IMR-90 (cell line): ENCODE results near the gene SFTPB. TPM values are rescaled to one million over a fixed set of nuclear protein-coding genes. Genes with fewer than 3 reads are reported as not detected.
"Not testable (repeated sequence)": the region's sequence is repeated elsewhere in the genome, so short reads cannot be mapped to it uniquely, and the experiment has no call there.

ENCODE experiments used
- ATAC-seq: fragments of 200-7000 bp; cut with Tn5 transposase; 2 replicates; pipeline ENCODE4 v1.9.1; 2020; ENCODE audit warnings: low read depth, mild to moderate bottlenecking, moderate library complexity
- BruUV-seq: library from RNA; stranded (reverse); fragments of 400-500 nt; replicated peaks from 2 replicates; lab custom pipeline; 2021; lab: Mats Ljungman, UMichigan
- CTCF ChIA-PET: fragments of 300-600 bp; formaldehyde crosslinking; extraction: SDS; loops from one replicate; lab custom pipeline; 2021; ENCODE audit warnings: antibody characterized with exemption; lab: Yijun Ruan, JAX
- POLR2A ChIA-PET: fragments of 300-600 bp; sonication (Branson Sonifier 250); formaldehyde crosslinking; loops from one replicate; lab custom pipeline; 2022; ENCODE audit warnings: antibody characterized with exemption; ENCODE audit not compliant: unreplicated experiment; lab: Charles Lee
- DNase-seq: peaks from one replicate; pipeline ENCODE4 v3.0.0; 2013
- H2AFZ ChIP-seq: replicated peaks from 2 replicates; pipeline ENCODE3; 2013; ENCODE audit warnings: low read length, mild to moderate bottlenecking; ENCODE audit not compliant: poor library complexity
- H2AK5ac ChIP-seq: 2 replicates; pipeline ENCODE4 v1.6.1; 2013; ENCODE audit warnings: low read depth, low read length, inconsistent platforms
- H2AK9ac ChIP-seq: replicated peaks from 2 replicates; pipeline ENCODE3; 2013; ENCODE audit warnings: mild to moderate bottlenecking, low read depth, low read length, moderate library complexity; ENCODE audit not compliant: poor library complexity
- H2BK120ac ChIP-seq: 2 replicates; pipeline ENCODE4 v1.6.1; 2013; ENCODE audit warnings: low read depth, low read length, inconsistent platforms
- H2BK15ac ChIP-seq: 3 replicates; pipeline ENCODE4 v1.6.1; 2013; ENCODE audit warnings: low read depth, low read length, inconsistent platforms
- H2BK20ac ChIP-seq: 2 replicates; pipeline ENCODE4 v1.6.1; 2013; ENCODE audit warnings: low read depth, mild to moderate bottlenecking, inconsistent platforms, low read length, moderate library complexity
- H2BK5ac ChIP-seq: 2 replicates; pipeline ENCODE4 v1.6.1; 2013; ENCODE audit warnings: mild to moderate bottlenecking, low read depth, low read length, inconsistent platforms; ENCODE audit not compliant: poor library complexity, severe bottlenecking
- H3K14ac ChIP-seq: replicated peaks from 2 replicates; pipeline ENCODE4 v1.6.1; 2013; ENCODE audit warnings: low read depth, low read length, inconsistent platforms
- H3K18ac ChIP-seq: 2 replicates; pipeline ENCODE4 v1.6.1; 2013; ENCODE audit warnings: low read depth, low read length, control low read depth
- H3K23ac ChIP-seq: 2 replicates; pipeline ENCODE4 v1.6.1; 2013; ENCODE audit warnings: low read depth, low read length, inconsistent platforms
- H3K27ac ChIP-seq: 2 replicates; pipeline ENCODE4 v1.5.1; 2013; ENCODE audit warnings: mild to moderate bottlenecking, control low read depth, low read length; ENCODE audit not compliant: insufficient read depth
- H3K27me3 ChIP-seq: 2 replicates; pipeline ENCODE4 v1.6.1; 2013; ENCODE audit warnings: low read length; ENCODE audit not compliant: control insufficient read depth, insufficient read depth
- H3K36me3 ChIP-seq: 2 replicates; pipeline ENCODE4 v1.6.1; 2013; ENCODE audit warnings: low read length, mixed read lengths; ENCODE audit not compliant: control insufficient read depth, insufficient read depth
- H3K4ac ChIP-seq: 2 replicates; pipeline ENCODE4 v1.6.1; 2013; ENCODE audit warnings: low read depth, low read length, inconsistent platforms
- H3K4me1 ChIP-seq: 2 replicates; pipeline ENCODE4 v1.6.1; 2013; ENCODE audit warnings: low read length, mixed read lengths; ENCODE audit not compliant: control insufficient read depth, insufficient read depth
- H3K4me2 ChIP-seq: 2 replicates; pipeline ENCODE4 v1.6.1; 2013; ENCODE audit warnings: low read depth, mild to moderate bottlenecking, control low read depth, low read length, moderate library complexity
- H3K4me3 ChIP-seq: 2 replicates; pipeline ENCODE4 v1.5.1; 2013; ENCODE audit warnings: low read depth, mild to moderate bottlenecking, control low read depth, low read length, moderate library complexity; ENCODE audit not compliant: insufficient read depth
- H3K56ac ChIP-seq: 2 replicates; pipeline ENCODE4 v1.6.1; 2013; ENCODE audit warnings: low read length, inconsistent platforms; ENCODE audit not compliant: insufficient read depth; ENCODE audit errors: extremely low read depth
- H3K79me1 ChIP-seq, 2 experiments: 2 replicates each; pipeline ENCODE4 v1.6.1; 2013; ENCODE audit warnings: low read length in 2 of 2, inconsistent platforms in 1 of 2, low read depth in 1 of 2
- H3K9ac ChIP-seq: 2 replicates; pipeline ENCODE4 v1.6.1; 2013; ENCODE audit warnings: low read depth, low read length, control low read depth
- H3K9me1 ChIP-seq: 2 replicates; pipeline ENCODE4 v1.6.1; 2013; ENCODE audit warnings: low read length, inconsistent platforms; ENCODE audit not compliant: insufficient read depth
- H3K9me3 ChIP-seq: 2 replicates; pipeline ENCODE4 v1.6.1; 2013; ENCODE audit warnings: low read length; ENCODE audit not compliant: control insufficient read depth, insufficient read depth
- H4K20me1 ChIP-seq: 2 replicates; pipeline ENCODE4 v1.6.1; 2013; ENCODE audit warnings: low read length, inconsistent platforms; ENCODE audit not compliant: insufficient read depth
- H4K5ac ChIP-seq: 2 replicates; pipeline ENCODE4 v1.6.1; 2013; ENCODE audit warnings: mild to moderate bottlenecking, low read depth, low read length, control low read depth
- H4K8ac ChIP-seq, 2 experiments: 2 replicates each; pipeline ENCODE4 v1.6.1; 2013; ENCODE audit warnings: low read depth in 2 of 2, low read length in 2 of 2, control low read depth in 1 of 2, inconsistent platforms in 1 of 2
- H4K91ac ChIP-seq: 2 replicates; pipeline ENCODE4 v1.6.1; 2013; ENCODE audit warnings: low read depth, low read length, inconsistent platforms; ENCODE audit not compliant: insufficient read depth
- WGBS, 2 experiments: methylation state at CpG; one replicate each; pipeline versions ENCODE4 v1.1.5 to v1.1.7; 2013; ENCODE audit warnings: missing lambda C conversion rate in 2 of 2; ENCODE audit not compliant: insufficient read length in 1 of 2; ENCODE audit errors: extremely low coverage in 2 of 2; 5-methylcytosine and 5-hydroxymethylcytosine counted together
- dilution Hi-C: fragments of 300-500 bp; cut with HindIII; formaldehyde crosslinking; loops from one replicate; pipeline ENCODE4 v1.14.3; 2018; ENCODE audit warnings: low sequenced_read_pairs; ENCODE audit not compliant: unreplicated experiment
- in situ Hi-C: fragments of 300-500 bp; cut with MboI; formaldehyde crosslinking; loops from 3 replicates; pipeline ENCODE4 v1.14.3; 2019; ENCODE audit warnings: low sequenced_read_pairs, inconsistent platforms, mixed read lengths
- intact Hi-C: fragments of 100-400 bp; cut with micrococcal nuclease; formaldehyde crosslinking; loops from 2 replicates; pipeline ENCODE4 v1.10.0; 2022
- polyA plus RNA-seq, 3 experiments: library from polyadenylated mRNA; depleted of rRNA; stranded (reverse); fragments of >200 nt; gene quantifications; 2 replicates each; pipeline ENCODE4 v1.2.3, GENCODE V29; 2012; ENCODE audit warnings: low replicate concordance in 1 of 3
- total RNA-seq: library from RNA; depleted of rRNA; stranded (reverse); fragments of >200 nt; gene quantifications from 2 replicates; pipeline ENCODE4 v1.2.3, GENCODE V29; 2012

Gene SFTPB
- total and polyA plus RNA-seq, 2 of the 4 experiments (the other 2 are of a cell fraction), result not detected

GRCh38 chr2:85660301-85660700 lies 7.7 kb downstream of the SFTPB start:
- H3K9ac ChIP-seq, H3K56ac ChIP-seq, H3K4me2 ChIP-seq, H3K36me3 ChIP-seq, H2BK5ac ChIP-seq, H3K27me3 ChIP-seq, H4K8ac ChIP-seq, H3K9me3 ChIP-seq, H4K5ac ChIP-seq, H3K4ac ChIP-seq, POLR2A ChIA-PET, H4K20me1 ChIP-seq, H2AFZ ChIP-seq, H2BK15ac ChIP-seq, DNase-seq, H3K23ac ChIP-seq, H4K91ac ChIP-seq, intact Hi-C loops, H3K4me3 ChIP-seq, H3K27ac ChIP-seq, in situ Hi-C loops, H2AK5ac ChIP-seq, H3K14ac ChIP-seq, dilution Hi-C loops, H2BK20ac ChIP-seq, BruUV-seq, H3K18ac ChIP-seq, H2BK120ac ChIP-seq, ATAC-seq, H2AK9ac ChIP-seq, H3K79me1 ChIP-seq, CTCF ChIA-PET: not testable (repeated sequence)
- H3K9me1 ChIP-seq, result peaks cover 22% of the 10 kb centered on the region
- no CpG with 5 or more reads among the region's 11 CpGs for WGBS, 2 experiments
- peaks cover 13% of the 10 kb centered on the region for H3K4me1 ChIP-seq
